A673 (cell line): Measurements from ENCODE around the gene LHFPL6. TPM values are rescaled to one million over a fixed set of nuclear protein-coding genes. Genes with fewer than 3 reads are reported as not detected.

ENCODE experiments used
- BruUV-seq: library from RNA; stranded (reverse); fragments of 400-500 nt; replicated peaks from 2 replicates; lab custom pipeline; 2021; lab: Mats Ljungman, UMichigan
- CTCF ChIA-PET: fragments of 300-600 bp; sonication (Branson Sonifier 250); formaldehyde crosslinking; loops from one replicate; lab custom pipeline; 2022; ENCODE audit warnings: antibody characterized with exemption; lab: Charles Lee
- POLR2A ChIA-PET: fragments of 300-600 bp; sonication (Branson Sonifier 250); formaldehyde crosslinking; loops from one replicate; lab custom pipeline; 2022; ENCODE audit warnings: antibody characterized with exemption; ENCODE audit not compliant: low non-redundant PET; lab: Charles Lee
- DNase-seq: peaks from one replicate; pipeline ENCODE4 v3.0.0-alpha.2; 2015; ENCODE audit warnings: low spot score
- H3K27ac ChIP-seq: fragments of 200-600 bp; sonication (generic); 2 replicates; pipeline ENCODE4 v1.5.1; 2016; ENCODE audit warnings: mixed run types, low read depth, mild to moderate bottlenecking, mixed read lengths, antibody characterized with exemption, low read length; ENCODE audit not compliant: poor library complexity, severe bottlenecking
- H3K27me3 ChIP-seq: fragments of 200-600 bp; sonication (generic); replicated peaks from 2 replicates; pipeline ENCODE4 v1.6.1; 2017; ENCODE audit warnings: mixed run types, low read depth, mild to moderate bottlenecking, mixed read lengths, antibody characterized with exemption, low read length; ENCODE audit not compliant: insufficient read depth, poor library complexity
- H3K36me3 ChIP-seq: fragments of 200-600 bp; sonication (generic); 2 replicates; pipeline ENCODE4 v1.6.1; 2016; ENCODE audit warnings: mixed run types, mild to moderate bottlenecking, mixed read lengths, antibody characterized with exemption, low read length; ENCODE audit not compliant: insufficient read depth, poor library complexity, severe bottlenecking
- H3K4me1 ChIP-seq: fragments of 200-600 bp; sonication (generic); 2 replicates; pipeline ENCODE4 v1.6.1; 2017; ENCODE audit warnings: mixed run types, mild to moderate bottlenecking, mixed read lengths, antibody characterized with exemption, low read length; ENCODE audit not compliant: insufficient read depth, poor library complexity, severe bottlenecking
- H3K4me3 ChIP-seq: fragments of 200-600 bp; sonication (generic); 2 replicates; pipeline ENCODE4 v1.5.1; 2016; ENCODE audit warnings: low read depth, mixed run types, mild to moderate bottlenecking, mixed read lengths, low read length; ENCODE audit not compliant: poor library complexity, severe bottlenecking
- H3K9me3 ChIP-seq: fragments of 200-600 bp; sonication (generic); 2 replicates; pipeline ENCODE4 v1.6.1; 2016; ENCODE audit warnings: mixed run types, low read depth, mild to moderate bottlenecking, mixed read lengths, antibody characterized with exemption, low read length; ENCODE audit not compliant: poor library complexity, severe bottlenecking
- CTCF ChIP-seq: fragments of 300-800, 200-600 bp; sonication (generic); conservative IDR thresholded peaks from 2 replicates; pipeline ENCODE4 v1.5.1; 2017; ENCODE audit warnings: low read depth, mild to moderate bottlenecking, antibody characterized with exemption, low read length, moderate library complexity, mixed read lengths
- EZH2 ChIP-seq: fragments of 200-600 bp; sonication (generic); IDR thresholded peaks from 2 replicates; pipeline ENCODE4 v1.6.1; 2017; ENCODE audit warnings: borderline replicate concordance, low read depth, mild to moderate bottlenecking, mixed read lengths, antibody characterized with exemption, low read length; ENCODE audit not compliant: poor library complexity, severe bottlenecking
- intact Hi-C: fragments of 100-400 bp; cut with micrococcal nuclease; formaldehyde crosslinking; loops from one replicate; pipeline ENCODE4 v1.10.0; 2022; ENCODE audit not compliant: unreplicated experiment
- total RNA-seq: library from RNA; stranded (reverse); gene quantifications from 2 replicates; pipeline ENCODE4 v1.2.3, GENCODE V29; 2021

The LHFPL6 gene
- total RNA-seq, 1 experiment from 2014 or later = 63.9 TPM

DNA sequence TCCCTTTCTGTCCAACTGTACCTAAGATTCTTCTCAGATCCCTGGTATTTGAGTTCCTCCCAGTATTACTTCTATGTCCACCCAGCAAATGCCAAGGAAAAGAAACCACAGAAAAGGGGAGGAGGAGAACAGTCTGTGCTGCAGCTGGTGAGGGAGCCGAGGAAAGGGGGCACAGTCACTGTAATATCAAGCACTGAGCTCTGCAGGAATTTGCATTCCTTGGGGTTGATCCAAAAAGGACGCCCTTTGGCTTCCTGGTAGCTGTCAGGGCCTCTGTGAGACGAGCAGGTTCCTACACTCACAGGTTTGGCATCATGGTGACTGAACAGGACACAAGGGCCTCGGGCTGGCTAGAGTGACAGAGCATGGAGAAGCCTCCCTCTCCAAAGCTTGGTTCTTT lies 291.4 kb downstream of the LHFPL6 start:
- no TSS peak for BruUV-seq
- H3K4me3 ChIP-seq = no peak overlapping the region
- DNase-seq = no peak
- intact Hi-C loops = no loop called here
- H3K27me3 ChIP-seq = no peaks in the 10 kb centered on the region
- POLR2A ChIA-PET = no interaction called here
- no peak for TF ChIP-seq CTCF
- H3K9me3 ChIP-seq = no peaks in the 10 kb centered on the region
- H3K36me3 ChIP-seq = no peaks in the 10 kb centered on the region
- H3K27ac ChIP-seq = no peak overlapping the region
- no peaks in the 10 kb centered on the region for H3K4me1 ChIP-seq
- CTCF ChIA-PET = no interaction called here

DNA sequence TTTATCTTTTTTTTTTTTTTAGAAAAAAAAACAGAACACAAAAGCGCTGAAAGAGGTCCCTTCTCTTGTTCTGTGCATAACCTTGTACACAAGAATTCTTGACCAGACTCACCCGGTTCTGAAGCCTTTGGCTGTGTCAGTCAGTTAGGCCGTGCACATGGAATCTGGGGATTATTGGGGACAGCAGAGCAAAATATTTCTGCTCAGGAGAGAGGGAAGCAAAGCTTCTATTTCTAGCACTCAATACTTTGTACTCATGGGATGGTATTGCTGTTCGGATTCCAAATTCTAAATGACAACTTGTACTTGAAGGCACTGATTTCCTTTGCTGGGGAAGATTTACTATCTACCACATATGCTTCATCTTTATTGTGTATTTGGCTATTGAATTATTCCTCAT lies 292.0 kb downstream of the LHFPL6 start:
- no peak overlapping the region for H3K27ac ChIP-seq
- ChIA-PET CTCF (no interaction called here), POLR2A (no interaction called here)
- TF ChIP-seq CTCF (no peak), EZH2 (no peak)
- H3K9me3 ChIP-seq = no peaks in the 10 kb centered on the region
- H3K36me3 ChIP-seq = no peaks in the 10 kb centered on the region
- intact Hi-C loops = no loop called here
- no peak for DNase-seq
- no peaks in the 10 kb centered on the region for H3K27me3 ChIP-seq
- H3K4me1 ChIP-seq = no peaks in the 10 kb centered on the region
- no TSS peak for BruUV-seq
- H3K4me3 ChIP-seq = no peak overlapping the region

GRCh38 chr13:39306639-39307589 lies 296.1 kb downstream of the LHFPL6 start:
- no TSS peak for BruUV-seq
- no peaks in the 10 kb centered on the region for H3K4me1 ChIP-seq

More at GRCh38 chr13:39306639-39307589, 296.1 kb downstream of the LHFPL6 start:
- Histone ChIP-seq H3K4me3 (no peak overlapping the region), H3K27ac (no peak overlapping the region), H3K36me3 (no peaks in the 10 kb centered on the region), H3K27me3 (no peaks in the 10 kb centered on the region), H3K9me3 (no peaks in the 10 kb centered on the region)
- intact Hi-C loops = no loop called here
- POLR2A ChIA-PET = no interaction called here
- TF ChIP-seq CTCF = no peak
- TF ChIP-seq EZH2 = no peak
- CTCF ChIA-PET = no interaction called here
- no peak for DNase-seq
